HFFc6 (cell line): ENCODE measurements around the gene HNRNPUL1. TPM values are rescaled to one million over a fixed set of nuclear protein-coding genes. Genes with fewer than 3 reads are reported as not detected.

Experiments used
- DNase-seq: peaks from one replicate; pipeline ENCODE4 v3.0.0-alpha.2; 2018
- H3K27ac Mint-ChIP-seq: 2 replicates; pipeline ENCODE4 v1.8.0; 2020; ENCODE audit warnings: mild to moderate bottlenecking, mixed read lengths
- H3K27me3 Mint-ChIP-seq: 2 replicates; pipeline ENCODE4 v1.8.0; 2021; ENCODE audit warnings: mild to moderate bottlenecking, moderate library complexity, mixed read lengths; ENCODE audit not compliant: insufficient read depth
- H3K36me3 Mint-ChIP-seq: 2 replicates; pipeline ENCODE4 v1.8.0; 2021; ENCODE audit warnings: low read depth, mixed read lengths
- H3K4me1 Mint-ChIP-seq: 2 replicates; pipeline ENCODE4 v1.8.0; 2020; ENCODE audit warnings: low read depth, mixed read lengths
- H3K4me3 Mint-ChIP-seq: 2 replicates; pipeline ENCODE4 v1.8.0; 2020; ENCODE audit warnings: mild to moderate bottlenecking, moderate library complexity, mixed read lengths
- H3K9me3 Mint-ChIP-seq: 2 replicates; pipeline ENCODE4 v1.8.0; 2020; ENCODE audit warnings: mild to moderate bottlenecking, mixed read lengths
- CTCF ChIP-seq: fragments of 200-600 bp; sonication (generic); IDR thresholded peaks from 2 replicates; pipeline ENCODE4 v1.5.0; 2021; ENCODE audit warnings: antibody characterized with exemption, mild to moderate bottlenecking
- total RNA-seq, 6 experiments: library from RNA; stranded (reverse); fragmentation: NEBNext Ultra II Directional; extraction: Animal tissue kit (Norgen Biotek cat#: 25700); gene quantifications; 2 replicates in 1 of 6; 3 replicates in 5 of 6; pipeline ENCODE4 v1.2.3, GENCODE V29; 2021

Gene HNRNPUL1
- total RNA-seq, 6 experiments from 2014 or later, result 176 to 245 (median 234) TPM

- peaks cover 33% of the 10 kb centered on the region for H3K36me3 Mint-ChIP-seq
- peak overlapping the region; percentile 98 for H3K4me3 Mint-ChIP-seq
- H3K27ac Mint-ChIP-seq, result peak overlapping the region; percentile 97
- no peak for TF ChIP-seq CTCF
- peaks cover 10% of the 10 kb centered on the region for H3K27me3 Mint-ChIP-seq
- no peaks in the 10 kb centered on the region for H3K9me3 Mint-ChIP-seq
- no peak for DNase-seq
- peaks cover 52% of the 10 kb centered on the region for H3K4me1 Mint-ChIP-seq
Measured at GRCh38 chr19:41311613-41312012, 47.4 kb downstream of the HNRNPUL1 start.

- Mint-ChIP-seq H3K4me3 (no peak overlapping the region), H3K36me3 (peaks cover 58% of the 10 kb centered on the region), H3K4me1 (peaks cover 31% of the 10 kb centered on the region), H3K27me3 (peaks cover 9% of the 10 kb centered on the region), H3K9me3 (no peaks in the 10 kb centered on the region), H3K27ac (no peak overlapping the region)
- no peak for TF ChIP-seq CTCF
- no peak for DNase-seq
Measured at GRCh38 chr19:41316306-41316920, 52.2 kb downstream of the HNRNPUL1 start.

GRCh38 chr19:41318696-41319499 lies 54.7 kb downstream of the HNRNPUL1 start:
- no peak overlapping the region for H3K4me3 Mint-ChIP-seq
- H3K27ac Mint-ChIP-seq, result no peak overlapping the region
- no peaks in the 10 kb centered on the region for H3K9me3 Mint-ChIP-seq
- TF ChIP-seq CTCF, result 0 out of 2 replicates have a peak, but pooled peaks have one; percentile 11
- peaks cover 45% of the 10 kb centered on the region for H3K36me3 Mint-ChIP-seq
- peaks cover 37% of the 10 kb centered on the region for H3K4me1 Mint-ChIP-seq
- no peak for DNase-seq
- peaks cover 13% of the 10 kb centered on the region for H3K27me3 Mint-ChIP-seq

- TF ChIP-seq CTCF, result no peak
- no peaks in the 10 kb centered on the region for H3K9me3 Mint-ChIP-seq
- H3K27me3 Mint-ChIP-seq, result peaks cover 13% of the 10 kb centered on the region
- H3K27ac Mint-ChIP-seq, result no peak overlapping the region
- no peak overlapping the region for H3K4me3 Mint-ChIP-seq
- H3K36me3 Mint-ChIP-seq, result peaks cover 45% of the 10 kb centered on the region
- no peak for DNase-seq
- H3K4me1 Mint-ChIP-seq, result peaks cover 44% of the 10 kb centered on the region
Measured at GRCh38 chr19:41319500-41320184, 55.5 kb downstream of the HNRNPUL1 start.

GRCh38 chr19:41320185-41320518 lies 56.0 kb downstream of the HNRNPUL1 start:
- H3K27ac Mint-ChIP-seq, result no peak overlapping the region
- no peak overlapping the region for H3K4me3 Mint-ChIP-seq
- H3K27me3 Mint-ChIP-seq, result peaks cover 13% of the 10 kb centered on the region
- H3K36me3 Mint-ChIP-seq, result peaks cover 45% of the 10 kb centered on the region
- no peak for TF ChIP-seq CTCF
- no peaks in the 10 kb centered on the region for H3K9me3 Mint-ChIP-seq
- no peak for DNase-seq
- H3K4me1 Mint-ChIP-seq, result peaks cover 50% of the 10 kb centered on the region
